HepG2 (cell line): ENCODE measurements around the gene EIF1. TPM values are rescaled to one million over a fixed set of nuclear protein-coding genes. Genes with fewer than 3 reads are reported as not detected.

Source experiments
- ATAC-seq: fragments of 200-7000 bp; cut with Tn5 transposase; 3 replicates; pipeline ENCODE4 v1.9.1; 2020; ENCODE audit warnings: mild to moderate bottlenecking, moderate library complexity
- BruUV-seq: library from RNA; stranded (reverse); fragments of 400-500 nt; replicated peaks from 2 replicates; lab custom pipeline; 2021; lab: Mats Ljungman, UMichigan
- CTCF ChIA-PET: fragments of 300-600 bp; formaldehyde crosslinking; extraction: SDS; loops from one replicate; lab custom pipeline; 2021; ENCODE audit warnings: low total read pairs, inconsistent platforms, low intra/inter-chr PET ratio; lab: Yijun Ruan, JAX
- POLR2A ChIA-PET: fragments of 350-600 bp; sonication (Branson Sonifier 250); formaldehyde crosslinking; loops from one replicate; lab custom pipeline; 2020; ENCODE audit warnings: antibody characterized with exemption, inconsistent platforms; lab: Yijun Ruan, JAX
- DNase-seq: peaks from one replicate; pipeline ENCODE4 v3.0.0-alpha.2; 2015; ENCODE audit warnings: low spot score
- FAIRE-seq: peaks from 3 replicates; lab custom pipeline; 2011; peaks lifted over from hg19 to GRCh38; lab: Jason Lieb, UNC
- H2AFZ ChIP-seq: one replicate; pipeline ENCODE4 v1.6.1; 2011; ENCODE audit warnings: low read length, inconsistent platforms
- H3K27ac ChIP-seq: fragments of 300-600 bp; 3 replicates; pipeline ENCODE4 v1.8.0; 2011; ENCODE audit warnings: mixed run types, mild to moderate bottlenecking, mixed read lengths, low read length, inconsistent platforms; ENCODE audit not compliant: insufficient read depth; ENCODE audit errors: extremely low read length
- H3K27me3 ChIP-seq, 2 experiments: fragments of 200-600 bp in 1 of 2; 2 replicates in 1 of 2; 3 replicates in 1 of 2; pipeline versions ENCODE4 v1.6.0 to v1.8.0; 2011; ENCODE audit warnings: low read length in 2 of 2, mild to moderate bottlenecking in 2 of 2, moderate library complexity in 2 of 2, inconsistent platforms in 1 of 2; ENCODE audit not compliant: insufficient read depth in 2 of 2, control insufficient read depth in 1 of 2
- H3K36me3 ChIP-seq, 2 experiments: fragments of 200-600 bp in 1 of 2; replicated peaks in 1 of 2; 2 replicates in 1 of 2; 3 replicates in 1 of 2; pipeline versions ENCODE4 v1.5.1 to v1.8.0; 2011; ENCODE audit warnings: low read length in 2 of 2, inconsistent platforms in 1 of 2; ENCODE audit not compliant: insufficient read depth in 2 of 2, control insufficient read depth in 1 of 2
- H3K4me1 ChIP-seq: 2 replicates; pipeline ENCODE4 v1.5.1; 2012; ENCODE audit warnings: low read length, inconsistent platforms; ENCODE audit not compliant: insufficient read depth
- H3K4me2 ChIP-seq: 2 replicates; pipeline ENCODE4 v1.6.0; 2011; ENCODE audit warnings: low read depth, low read length, inconsistent platforms
- H3K4me3 ChIP-seq, 3 experiments: fragments of 200-600 bp in 1 of 3; sonication (generic), shearing (Covaris generic) in 1 of 3; replicated peaks in 1 of 3; 2 replicates each; pipeline ENCODE4 v1.5.1; 2011 to 2016; ENCODE audit warnings: low read length in 3 of 3, inconsistent platforms in 2 of 3, low read depth in 2 of 3, mild to moderate bottlenecking in 2 of 3, control low read depth in 1 of 3, mixed read lengths in 1 of 3; ENCODE audit not compliant: insufficient read depth in 1 of 3
- H3K79me2 ChIP-seq: one replicate; pipeline ENCODE4 v1.6.1; 2011; ENCODE audit warnings: low read length, inconsistent platforms; ENCODE audit not compliant: insufficient read depth
- H3K9ac ChIP-seq: 2 replicates; pipeline ENCODE4 v1.6.0; 2011; ENCODE audit warnings: mild to moderate bottlenecking, low read depth, low read length, inconsistent platforms; ENCODE audit not compliant: insufficient read depth
- H3K9me3 ChIP-seq: 2 replicates; pipeline ENCODE4 v1.5.1; 2012; ENCODE audit warnings: mild to moderate bottlenecking, low read length
- H4K20me1 ChIP-seq: 2 replicates; pipeline ENCODE4 v1.6.0; 2011; ENCODE audit warnings: inconsistent platforms, mild to moderate bottlenecking, low read length, moderate library complexity; ENCODE audit not compliant: insufficient read depth
- CEBPG ChIP-seq: IDR thresholded peaks from 2 replicates; pipeline ENCODE4 v1.6.1; 2016
- DRAP1 ChIP-seq: IDR thresholded peaks from 2 replicates; pipeline ENCODE4 v1.6.1; 2016; ENCODE audit warnings: missing genetic modification reagents, missing compliant biosample characterization
- KDM2A ChIP-seq: sonication (generic); formaldehyde crosslinking; IDR thresholded peaks from 2 replicates; pipeline ENCODE4 v1.4.0; 2020; ENCODE audit warnings: low read depth, missing genetic modification reagents, borderline replicate concordance
- MAFG ChIP-seq: sonication (generic); formaldehyde crosslinking; IDR thresholded peaks from 2 replicates; pipeline ENCODE4 v1.5.1; 2020; ENCODE audit warnings: mild to moderate bottlenecking, missing genetic modification reagents
- NR2F2 ChIP-seq: IDR thresholded peaks from 2 replicates; pipeline ENCODE4 v1.6.1; 2012; ENCODE audit warnings: low read depth, inconsistent platforms, borderline replicate concordance
- RELA ChIP-seq: sonication (generic); formaldehyde crosslinking; IDR thresholded peaks from 2 replicates; pipeline ENCODE4 v1.4.0; 2020; ENCODE audit warnings: missing genetic modification reagents
- RFX1 ChIP-seq: fragments of 450-650 bp; IDR thresholded peaks from 2 replicates; pipeline ENCODE4 v1.6.1; 2017
- ZNF574 ChIP-seq: sonication (generic); formaldehyde crosslinking; IDR thresholded peaks from 2 replicates; pipeline ENCODE4 v1.4.0; 2020; ENCODE audit warnings: missing genetic modification reagents
- ZNF614 ChIP-seq: IDR thresholded peaks from 2 replicates; pipeline ENCODE4 v1.6.1; 2018; ENCODE audit warnings: missing biosample characterization, missing genetic modification reagents, inconsistent platforms, borderline replicate concordance
- WGBS: methylation state at CpG from one replicate; pipeline ENCODE4 v1.1.6; 2017; ENCODE audit warnings: low lambda C conversion rate; 5-methylcytosine and 5-hydroxymethylcytosine counted together
- in situ Hi-C: cut with HindIII; loops from 2 replicates; pipeline ENCODE4 v1.10.0; 2017; ENCODE audit warnings: low pct_unique_long_range_greater_than_20kb; ENCODE audit not compliant: extremely low pct_ligation_motif_present
- intact Hi-C: fragments of 100-400 bp; cut with micrococcal nuclease; formaldehyde crosslinking; loops from one replicate; pipeline ENCODE4 v1.10.0; 2022; ENCODE audit not compliant: unreplicated experiment
- polyA plus RNA-seq, 8 experiments: library from polyadenylated mRNA; depleted of rRNA in 3 of 8; stranded (reverse) in 7 of 8; unstranded in 1 of 8; fragments of >200 nt; fragmentation: Illumina TruSeq in 4 of 8; extraction: Trizol in 4 of 8; gene quantifications; 2 replicates each; pipeline versions ENCODE4 v1.2.1 to v1.2.3, GENCODE V29; 2011 to 2016; ENCODE audit warnings: low read depth in 4 of 8, missing spikeins in 1 of 8, mixed read lengths in 1 of 8; ENCODE audit not compliant: insufficient read depth in 1 of 8
- total RNA-seq, 5 experiments: library from RNA; depleted of rRNA; stranded (reverse); fragments of >200 nt; fragmentation: Illumina TruSeq; extraction: Trizol; gene quantifications; 2 replicates each; pipeline ENCODE4 v1.2.3, GENCODE V29; 2016; ENCODE audit warnings: low read depth in 1 of 5
- TF ChIP-seq, protein P1 (sequence below): IDR thresholded peaks from 2 replicates; pipeline ENCODE4 v1.6.1; 2016; ENCODE audit warnings: low read depth, borderline replicate concordance
- TF ChIP-seq, protein P2 (sequence below): fragments of 450-650 bp; IDR thresholded peaks from 2 replicates; pipeline ENCODE4 v1.6.1; 2017; ENCODE audit warnings: mild to moderate bottlenecking
- TF ChIP-seq, protein P3 (sequence below): sonication (generic); formaldehyde crosslinking; IDR thresholded peaks from 2 replicates; pipeline ENCODE4 v1.4.0; 2020; ENCODE audit warnings: missing genetic modification reagents, borderline replicate concordance

EIF1 gene
- total and polyA plus RNA-seq, 2 of the 13 experiments (the other 11 are each of a cell fraction or from before 2014, with no cell fraction given) = 147 to 517 TPM

- TF ChIP-seq ZNF614 (CRISPR knock-in tag) (no peak), NR2F2 (no peak), KDM2A (CRISPR knock-in tag) (no peak), RELA (CRISPR knock-in tag) (no peak), DRAP1 (no peak), RFX1 (peak; percentile 66)
- TF ChIP-seq, protein P1, sequence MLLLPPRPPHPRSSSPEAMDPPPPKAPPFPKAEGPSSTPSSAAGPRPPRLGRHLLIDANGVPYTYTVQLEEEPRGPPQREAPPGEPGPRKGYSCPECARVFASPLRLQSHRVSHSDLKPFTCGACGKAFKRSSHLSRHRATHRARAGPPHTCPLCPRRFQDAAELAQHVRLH = no peak
- TF ChIP-seq, protein P2, sequence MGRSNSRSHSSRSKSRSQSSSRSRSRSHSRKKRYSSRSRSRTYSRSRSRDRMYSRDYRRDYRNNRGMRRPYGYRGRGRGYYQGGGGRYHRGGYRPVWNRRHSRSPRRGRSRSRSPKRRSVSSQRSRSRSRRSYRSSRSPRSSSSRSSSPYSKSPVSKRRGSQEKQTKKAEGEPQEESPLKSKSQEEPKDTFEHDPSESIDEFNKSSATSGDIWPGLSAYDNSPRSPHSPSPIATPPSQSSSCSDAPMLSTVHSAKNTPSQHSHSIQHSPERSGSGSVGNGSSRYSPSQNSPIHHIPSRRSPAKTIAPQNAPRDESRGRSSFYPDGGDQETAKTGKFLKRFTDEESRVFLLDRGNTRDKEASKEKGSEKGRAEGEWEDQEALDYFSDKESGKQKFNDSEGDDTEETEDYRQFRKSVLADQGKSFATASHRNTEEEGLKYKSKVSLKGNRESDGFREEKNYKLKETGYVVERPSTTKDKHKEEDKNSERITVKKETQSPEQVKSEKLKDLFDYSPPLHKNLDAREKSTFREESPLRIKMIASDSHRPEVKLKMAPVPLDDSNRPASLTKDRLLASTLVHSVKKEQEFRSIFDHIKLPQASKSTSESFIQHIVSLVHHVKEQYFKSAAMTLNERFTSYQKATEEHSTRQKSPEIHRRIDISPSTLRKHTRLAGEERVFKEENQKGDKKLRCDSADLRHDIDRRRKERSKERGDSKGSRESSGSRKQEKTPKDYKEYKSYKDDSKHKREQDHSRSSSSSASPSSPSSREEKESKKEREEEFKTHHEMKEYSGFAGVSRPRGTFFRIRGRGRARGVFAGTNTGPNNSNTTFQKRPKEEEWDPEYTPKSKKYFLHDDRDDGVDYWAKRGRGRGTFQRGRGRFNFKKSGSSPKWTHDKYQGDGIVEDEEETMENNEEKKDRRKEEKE = no peak
- TF ChIP-seq, all 625 proteins: peak for 3
These were observed 21.9 kb downstream of the EIF1 start (continued) for GRCh38 chr17:41710472-41711090.

GRCh38 chr17:41711669-41712400 lies 23.1 kb downstream of the EIF1 start, which contains the start of gene GAST:
Gene GAST, plus strand, starts transcription at chr17:41712331. Its CDS starts 3,106 bp downstream, at chr17:41715437.
- peaks cover 23% of the 10 kb centered on the region for H3K4me1 ChIP-seq
- in situ Hi-C loops = no loop called here
- no peak for DNase-seq
- peak; percentile 51; the same call in 1 of the 2 replicates for TF ChIP-seq CEBPG (CRISPR knock-in tag)
- TF ChIP-seq MAFG (CRISPR knock-in tag) = no peak
- TF ChIP-seq, protein P3, sequence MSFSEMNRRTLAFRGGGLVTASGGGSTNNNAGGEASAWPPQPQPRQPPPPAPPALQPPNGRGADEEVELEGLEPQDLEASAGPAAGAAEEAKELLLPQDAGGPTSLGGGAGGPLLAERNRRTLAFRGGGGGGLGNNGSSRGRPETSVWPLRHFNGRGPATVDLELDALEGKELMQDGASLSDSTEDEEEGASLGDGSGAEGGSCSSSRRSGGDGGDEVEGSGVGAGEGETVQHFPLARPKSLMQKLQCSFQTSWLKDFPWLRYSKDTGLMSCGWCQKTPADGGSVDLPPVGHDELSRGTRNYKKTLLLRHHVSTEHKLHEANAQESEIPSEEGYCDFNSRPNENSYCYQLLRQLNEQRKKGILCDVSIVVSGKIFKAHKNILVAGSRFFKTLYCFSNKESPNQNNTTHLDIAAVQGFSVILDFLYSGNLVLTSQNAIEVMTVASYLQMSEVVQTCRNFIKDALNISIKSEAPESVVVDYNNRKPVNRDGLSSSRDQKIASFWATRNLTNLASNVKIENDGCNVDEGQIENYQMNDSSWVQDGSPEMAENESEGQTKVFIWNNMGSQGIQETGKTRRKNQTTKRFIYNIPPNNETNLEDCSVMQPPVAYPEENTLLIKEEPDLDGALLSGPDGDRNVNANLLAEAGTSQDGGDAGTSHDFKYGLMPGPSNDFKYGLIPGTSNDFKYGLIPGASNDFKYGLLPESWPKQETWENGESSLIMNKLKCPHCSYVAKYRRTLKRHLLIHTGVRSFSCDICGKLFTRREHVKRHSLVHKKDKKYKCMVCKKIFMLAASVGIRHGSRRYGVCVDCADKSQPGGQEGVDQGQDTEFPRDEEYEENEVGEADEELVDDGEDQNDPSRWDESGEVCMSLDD (CRISPR knock-in tag) = peak; percentile 98
- peak; percentile 18; the same call in 1 of the 2 replicates for TF ChIP-seq ZNF574 (CRISPR knock-in tag)

More at GRCh38 chr17:41711669-41712400, 23.1 kb downstream of the EIF1 start, which contains the start of gene GAST:
- H3K4me2 ChIP-seq = peak within 1 kb of the TSS; percentile 16; the same call in 1 of the 2 replicates
- H3K36me3 ChIP-seq = no peaks in the 10 kb centered on the region
- no peak within 1 kb of the TSS for H3K9ac ChIP-seq
- ChIA-PET POLR2A (interaction anchor here (0.8 to 1.3 kb wide), 2 partner anchors 23 to 24 kb away, joined by 3 to 8 read pairs; partner anchors contain the start of gene EIF1), CTCF (no interaction called here)
- H3K79me2 ChIP-seq = no peaks in the 10 kb centered on the region
- FAIRE-seq (peak; percentile 36), ATAC-seq (peak; percentile 58)
- no peak within 1 kb of the TSS for H2AFZ ChIP-seq
- no peaks in the 10 kb centered on the region for H4K20me1 ChIP-seq
- peaks cover 8 to 32% of the 10 kb centered on the region in 2 experiments; a peak in 3 of 5 replicates for H3K27me3 ChIP-seq
- no peak within 1 kb of the TSS for H3K4me3 ChIP-seq
- no peaks in the 10 kb centered on the region for H3K9me3 ChIP-seq
- intact Hi-C loops = no loop called here
- no peak within 1 kb of the TSS for H3K27ac ChIP-seq
- BruUV-seq = no TSS peak
- 4% methylated on average over 10 of the region's 12 CpGs for WGBS
